NCI-H460 (cell line): ENCODE results near the gene RPS6KA2. TPM values are rescaled to one million over a fixed set of nuclear protein-coding genes. Genes with fewer than 3 reads are reported as not detected.

Experiments used
- DNase-seq: peaks from one replicate; pipeline ENCODE4 v3.0.0-alpha.2; 2016; ENCODE audit warnings: low read depth; ENCODE audit errors: extremely low read depth
- small RNA-seq, 2 experiments: library from RNA; depleted of rRNA; stranded (forward); fragments of <200 nt; gene quantifications; one replicate each; pipeline ENCODE3, GENCODE V24; 2014
- total RNA-seq: library from RNA; depleted of rRNA; stranded (reverse); fragments of >200 nt; shearing (Covaris generic); gene quantifications from 2 replicates; pipeline ENCODE4 v1.2.3, GENCODE V29; 2014; rRNA removed

The RPS6KA2 gene
- total RNA-seq, 1 experiment from 2014 or later = 6.7 TPM

DNA sequence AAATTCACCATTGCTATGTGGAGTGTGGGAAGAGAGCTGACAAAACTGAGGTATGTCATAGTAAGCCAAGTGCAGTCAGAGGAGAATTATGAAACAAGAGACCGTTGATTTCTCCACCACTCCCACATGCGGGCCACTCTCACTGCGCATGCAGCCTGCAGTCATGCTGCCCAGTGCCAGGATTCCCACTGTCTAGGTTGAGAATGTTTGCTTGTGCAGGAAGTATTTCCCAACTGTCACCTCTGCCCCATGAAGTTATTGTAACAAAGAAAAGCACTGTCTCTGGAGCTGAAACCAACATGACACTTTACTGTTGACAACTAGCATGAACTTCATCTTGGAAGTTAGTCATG lies 266.0 kb downstream of the RPS6KA2 start:
- DNase-seq = peak; percentile 71

DNA sequence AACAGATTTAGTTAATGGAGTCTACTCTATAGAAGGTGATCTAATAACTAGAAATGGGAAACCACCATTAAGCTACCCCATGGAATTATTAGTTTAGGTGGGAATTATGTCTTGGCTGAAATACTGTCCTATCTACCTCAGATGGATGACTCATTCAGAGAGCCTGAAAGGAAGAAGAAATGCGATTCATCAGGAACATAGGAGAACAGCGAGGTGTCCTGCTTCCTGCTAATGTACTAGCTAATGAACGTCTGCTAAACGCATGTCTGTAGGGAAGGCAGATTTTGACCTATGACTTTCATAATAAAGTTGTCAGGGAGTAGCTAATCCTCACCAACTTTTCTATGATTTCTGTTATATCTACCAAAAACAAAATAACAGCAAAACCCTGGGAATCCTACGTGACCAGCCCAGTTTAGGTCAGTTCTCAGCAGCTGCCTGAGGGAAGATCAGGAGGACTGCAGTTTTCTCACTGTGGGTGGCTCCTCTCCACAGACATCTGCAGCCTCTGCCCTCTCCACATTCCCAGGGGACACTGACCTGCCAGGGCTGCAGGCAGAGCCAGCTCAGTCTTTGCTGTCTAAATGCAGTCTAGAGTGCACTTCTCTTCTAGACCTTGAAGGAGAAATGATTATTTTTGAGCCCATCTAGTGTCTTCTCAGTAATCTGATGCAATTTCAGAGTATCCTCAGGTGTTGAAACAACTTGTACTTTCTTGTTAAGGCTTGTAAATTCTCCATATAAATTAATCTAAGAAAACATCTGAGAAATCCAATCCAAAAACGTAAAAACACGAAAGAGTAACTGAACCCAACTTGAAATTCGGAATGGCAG lies 266.6 kb downstream of the RPS6KA2 start:
- DNase-seq = peak; percentile 28

Small RNA genes within 50 kb of the gene (small RNA-seq; reads per million reads assigned to genes)
- 0 to 0.02 reads per million in 2 experiments for gene MIR1913

Other genes with a start within 250 kb of the RPS6KA2 start
- 21.6 and 22.8 TPM in 2 replicates for gene MPC1, start 244.3 kb downstream of the RPS6KA2 start, total RNA-seq
- 0.17 TPM in 1 of 2 replicates, not detected in the other for gene RAMACL, start 40.6 kb downstream of the RPS6KA2 start, total RNA-seq